ENCODE data around the gene IBSP.

Gene IBSP

GRCh38 chr4:87799301-87800113, at the start of gene IBSP:
TSS of gene IBSP (plus strand) at chr4:87799554. CDS start at chr4:87802362, 2,808 bp downstream.
- no peak within 1 kb of the TSS for H3K4me3 ChIP-seq (ENCODE audit: low read depth, low read length)

GRCh38 chr4:87749883-87750282, 49.5 kb upstream of the IBSP start:
- no peak overlapping the region for H3K4me3 ChIP-seq (ENCODE audit: low read depth, low read length)

- H3K4me3 ChIP-seq (ENCODE audit: low read depth, low read length) = no peak overlapping the region
These were observed 41.1 kb upstream of the IBSP start for GRCh38 chr4:87758270-87758669.

- H3K4me3 ChIP-seq (ENCODE audit: low read depth, low read length) = no peak overlapping the region
These were observed 37.0 kb upstream of the IBSP start for GRCh38 chr4:87762311-87762710.

GRCh38 chr4:87781569-87781968, 17.8 kb upstream of the IBSP start:
- no peak overlapping the region for H3K4me3 ChIP-seq (ENCODE audit: low read depth, low read length)

GRCh38 chr4:87783781-87784180, 15.6 kb upstream of the IBSP start:
- no peak overlapping the region for H3K4me3 ChIP-seq (ENCODE audit: low read depth, low read length)

GRCh38 chr4:87785731-87786509, 13.4 kb upstream of the IBSP start:
- H3K4me3 ChIP-seq (ENCODE audit: low read depth, low read length) = no peak overlapping the region

GRCh38 chr4:87802858-87803257, 3.5 kb downstream of the IBSP start:
- H3K4me3 ChIP-seq (ENCODE audit: low read depth, low read length) = no peak overlapping the region

- no peak overlapping the region for H3K4me3 ChIP-seq (ENCODE audit: low read depth, low read length)
These were observed 4.1 kb downstream of the IBSP start for GRCh38 chr4:87803421-87803820.

GRCh38 chr4:87804871-87805270, 5.5 kb downstream of the IBSP start:
- no peak overlapping the region for H3K4me3 ChIP-seq (ENCODE audit: low read depth, low read length)

- no peak overlapping the region for H3K4me3 ChIP-seq (ENCODE audit: low read depth, low read length)
These were observed 6.6 kb downstream of the IBSP start for GRCh38 chr4:87805971-87806370.

- no peak overlapping the region for H3K4me3 ChIP-seq (ENCODE audit: low read depth, low read length)
These were observed 7.2 kb downstream of the IBSP start for GRCh38 chr4:87806520-87806919.

GRCh38 chr4:87807402-87807801, 8.0 kb downstream of the IBSP start:
- H3K4me3 ChIP-seq (ENCODE audit: low read depth, low read length) = no peak overlapping the region

GRCh38 chr4:87811977-87812376, 12.6 kb downstream of the IBSP start:
- no peak overlapping the region for H3K4me3 ChIP-seq (ENCODE audit: low read depth, low read length)

- no peak overlapping the region for H3K4me3 ChIP-seq (ENCODE audit: low read depth, low read length)
These were observed 20.0 kb downstream of the IBSP start for GRCh38 chr4:87819281-87819919.

- no peak overlapping the region for H3K4me3 ChIP-seq (ENCODE audit: low read depth, low read length)
These were observed 23.8 kb downstream of the IBSP start for GRCh38 chr4:87823200-87823599.

GRCh38 chr4:87823724-87824123, 24.4 kb downstream of the IBSP start:
- no peak overlapping the region for H3K4me3 ChIP-seq (ENCODE audit: low read depth, low read length)

- H3K4me3 ChIP-seq (ENCODE audit: low read depth, low read length) = no peak overlapping the region
These were observed 25.0 kb downstream of the IBSP start for GRCh38 chr4:87824352-87824751.

GRCh38 chr4:87832669-87833068, 33.3 kb downstream of the IBSP start, which contains the start of gene MEPE:
TSS of gene MEPE (plus strand) at chr4:87832969. CDS start at chr4:87834715, 1,746 bp downstream.
- H3K4me3 ChIP-seq (ENCODE audit: low read depth, low read length) = no peak within 1 kb of the TSS

- H3K4me3 ChIP-seq (ENCODE audit: low read depth, low read length) = no peak overlapping the region
These were observed 35.0 kb downstream of the IBSP start for GRCh38 chr4:87834401-87834800.

GRCh38 chr4:87835197-87835596, 35.8 kb downstream of the IBSP start:
- no peak overlapping the region for H3K4me3 ChIP-seq (ENCODE audit: low read depth, low read length)

GRCh38 chr4:87835743-87836142, 36.4 kb downstream of the IBSP start:
- H3K4me3 ChIP-seq (ENCODE audit: low read depth, low read length) = no peak overlapping the region

Data from iPS-11a (cell line).